Spleen (tissue), 11 donors: ENCODE measurements around the gene UNCX. TPM values are rescaled to one million over a fixed set of nuclear protein-coding genes. Genes with fewer than 3 reads are reported as not detected.

Experiments
- DNase-seq: peaks from one replicate; pipeline ENCODE4 v3.0.0-alpha.2; 2020
- H3K27ac ChIP-seq, 8 donors: fragments of 200-600 bp; sonication (generic) in 7 of 8; 1 replicate in 4 of 8; 2 replicates in 4 of 8; pipeline versions ENCODE4 v1.5.0 to v1.8.0; 2016 to 2021; ENCODE audit warnings: inconsistent platforms in 4 of 8, mild to moderate bottlenecking in 4 of 8, moderate library complexity in 1 of 8
- H3K27me3 ChIP-seq, 7 donors: fragments of 200-600 bp; sonication (generic) in 6 of 7; replicated peaks in 1 of 7; 1 replicate in 4 of 7; 2 replicates in 3 of 7; pipeline versions ENCODE4 v1.5.0 to v1.8.0; 2016 to 2021; ENCODE audit warnings: inconsistent platforms in 3 of 7, mild to moderate bottlenecking in 1 of 7
- H3K36me3 ChIP-seq, 6 donors: fragments of 200-600 bp; sonication (generic) in 5 of 6; 1 replicate in 4 of 6; 2 replicates in 2 of 6; pipeline versions ENCODE4 v1.5.0 to v1.8.0; 2016 to 2021; ENCODE audit warnings: inconsistent platforms in 2 of 6
- H3K4me1 ChIP-seq, 6 donors: fragments of 200-600 bp; sonication (generic) in 5 of 6; 1 replicate in 3 of 6; 2 replicates in 3 of 6; pipeline versions ENCODE4 v1.5.0 to v1.8.0; 2016 to 2021; ENCODE audit warnings: inconsistent platforms in 3 of 6
- H3K4me3 ChIP-seq, 8 donors: fragments of 200-600 bp; sonication (generic) in 7 of 8; 1 replicate in 4 of 8; 2 replicates in 4 of 8; pipeline versions ENCODE4 v1.5.0 to v1.8.0; 2016 to 2021; ENCODE audit warnings: inconsistent platforms in 4 of 8, mild to moderate bottlenecking in 4 of 8, moderate library complexity in 2 of 8
- H3K9me3 ChIP-seq, 8 donors: fragments of 200-600 bp; sonication (generic) in 7 of 8; 1 replicate in 4 of 8; 2 replicates in 4 of 8; pipeline versions ENCODE4 v1.5.0 to v1.8.0; 2016 to 2021; ENCODE audit warnings: inconsistent platforms in 4 of 8
- POLR2A ChIP-seq, 3 donors: fragments of 450-650 bp; IDR thresholded peaks; one replicate each; pipeline ENCODE4 v1.5.1; 2017; ENCODE audit warnings: antibody characterized with exemption in 3 of 3, mild to moderate bottlenecking in 1 of 3
- POLR2AphosphoS5 ChIP-seq, 3 donors: sonication (generic); formaldehyde crosslinking; IDR thresholded peaks; one replicate each; pipeline ENCODE4 v1.5.1; 2017; ENCODE audit warnings: antibody characterized with exemption in 3 of 3
- WGBS, 5 donors: extraction: QIAGEN DNeasy Blood & Tissue Kit in 3 of 5; methylation state at CpG; one replicate each; pipeline versions ENCODE4 v1.1.5 to v1.1.7; 2013 to 2018; 5-methylcytosine and 5-hydroxymethylcytosine counted together
- intact Hi-C: fragments of 100-400 bp; cut with DNase I; formaldehyde crosslinking; loops from one replicate; pipeline ENCODE4 v1.15.0; 2023; ENCODE audit warnings: low total_unique reads
- polyA plus RNA-seq, 3 donors: library from polyadenylated mRNA; stranded (reverse); fragments of 200-250 nt; gene quantifications; one replicate each; pipeline ENCODE4 v1.2.1, GENCODE V29; 2013
- total RNA-seq, 7 donors: library from RNA; depleted of rRNA in 3 of 7; stranded (reverse); fragments of >200 nt in 3 of 7; fragmentation: NEBNext Ultra II Directional in 4 of 7; extraction: Animal tissue kit (Norgen Biotek cat#: 25700) in 4 of 7; gene quantifications; one replicate each; pipeline versions ENCODE4 v1.1.0 to v1.2.1, GENCODE V29; 2016 to 2021
- TF ChIP-seq, protein P1 (sequence below), 11 experiments: fragments of 200-600 bp in 7 of 11; fragments of 450-650 bp in 4 of 11; sonication (generic) in 4 of 11; IDR thresholded peaks in 8 of 11; conservative IDR thresholded peaks in 3 of 11; 1 replicate in 7 of 11; 2 replicates in 4 of 11; pipeline versions ENCODE4 v1.4.0 to v1.8.0; 2016 to 2021; ENCODE audit warnings: antibody characterized with exemption in 11 of 11, inconsistent platforms in 4 of 11, mild to moderate bottlenecking in 1 of 11
- donor health status: healthy with polysubstance abuse.
- donor health status: DM: no; HTN: no; CAD: no; lungs with moderate emphysema.
- donor health status: DM: no; HTN: no; CAD: no.
- donor health status: Bipolar disorder and iron deficiency.
- donor health status: healthy.
- donor health status: DM: no; HTN: no; CAD: no.
- donor health status: DM: yes; HTN: yes; CAD: no.

Gene UNCX
- total and polyA plus RNA-seq, 10 donors: not detected

GRCh38 chr7:1246160-1246870, 13.6 kb downstream of the UNCX start:
- Histone ChIP-seq H3K36me3 (no peaks in the 10 kb centered on the region), H3K9me3 (no peaks in the 10 kb centered on the region), H3K27ac (no peak overlapping the region), H3K27me3 (peaks cover 48 to 100% (median 100%) of the 10 kb centered on the region in 7 donors), H3K4me1 (peaks cover 3 to 59% (median 34%) of the 10 kb centered on the region in 6 donors), H3K4me3 (no peak overlapping the region)
- intact Hi-C loops: no loop called here
- WGBS, 5 donors: 7 to 10% (median 9%) methylated on average over 37 to 48 of the region's 48 CpGs
- DNase-seq: no peak
- TF ChIP-seq, protein P1, sequence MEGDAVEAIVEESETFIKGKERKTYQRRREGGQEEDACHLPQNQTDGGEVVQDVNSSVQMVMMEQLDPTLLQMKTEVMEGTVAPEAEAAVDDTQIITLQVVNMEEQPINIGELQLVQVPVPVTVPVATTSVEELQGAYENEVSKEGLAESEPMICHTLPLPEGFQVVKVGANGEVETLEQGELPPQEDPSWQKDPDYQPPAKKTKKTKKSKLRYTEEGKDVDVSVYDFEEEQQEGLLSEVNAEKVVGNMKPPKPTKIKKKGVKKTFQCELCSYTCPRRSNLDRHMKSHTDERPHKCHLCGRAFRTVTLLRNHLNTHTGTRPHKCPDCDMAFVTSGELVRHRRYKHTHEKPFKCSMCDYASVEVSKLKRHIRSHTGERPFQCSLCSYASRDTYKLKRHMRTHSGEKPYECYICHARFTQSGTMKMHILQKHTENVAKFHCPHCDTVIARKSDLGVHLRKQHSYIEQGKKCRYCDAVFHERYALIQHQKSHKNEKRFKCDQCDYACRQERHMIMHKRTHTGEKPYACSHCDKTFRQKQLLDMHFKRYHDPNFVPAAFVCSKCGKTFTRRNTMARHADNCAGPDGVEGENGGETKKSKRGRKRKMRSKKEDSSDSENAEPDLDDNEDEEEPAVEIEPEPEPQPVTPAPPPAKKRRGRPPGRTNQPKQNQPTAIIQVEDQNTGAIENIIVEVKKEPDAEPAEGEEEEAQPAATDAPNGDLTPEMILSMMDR (IDR thresholded peaks at IDR 0.05 in 8 of 11, conservative IDR thresholded peaks at IDR 0.05 in 3 of 11): no peak
- TF ChIP-seq POLR2AphosphoS5 (IDR thresholded peaks at IDR 0.05) (no peak), POLR2A (IDR thresholded peaks at IDR 0.05) (no peak)

- H3K36me3 ChIP-seq: no peaks in the 10 kb centered on the region
- 4 to 14% (median 8%) methylated on average over 41 to 68 of the region's 68 CpGs for WGBS, 5 donors
- H3K27me3 ChIP-seq: peaks cover 41 to 100% (median 100%) of the 10 kb centered on the region in 7 donors
- TF ChIP-seq, protein P1 (IDR thresholded peaks at IDR 0.05 in 8 of 11, conservative IDR thresholded peaks at IDR 0.05 in 3 of 11): no peak
- TF ChIP-seq POLR2AphosphoS5 (IDR thresholded peaks at IDR 0.05) (no peak), POLR2A (IDR thresholded peaks at IDR 0.05) (no peak)
- intact Hi-C loops: no loop called here
- DNase-seq: no peak
- no peak overlapping the region for H3K27ac ChIP-seq
- no peaks in the 10 kb centered on the region for H3K9me3 ChIP-seq
- H3K4me1 ChIP-seq: peaks cover 3 to 53% (median 31%) of the 10 kb centered on the region in 6 donors
- peak overlapping the region in 1 of 8 donors; percentile 25 for H3K4me3 ChIP-seq
Observed at GRCh38 chr7:1246871-1247526, 14.3 kb downstream of the UNCX start.

DNA sequence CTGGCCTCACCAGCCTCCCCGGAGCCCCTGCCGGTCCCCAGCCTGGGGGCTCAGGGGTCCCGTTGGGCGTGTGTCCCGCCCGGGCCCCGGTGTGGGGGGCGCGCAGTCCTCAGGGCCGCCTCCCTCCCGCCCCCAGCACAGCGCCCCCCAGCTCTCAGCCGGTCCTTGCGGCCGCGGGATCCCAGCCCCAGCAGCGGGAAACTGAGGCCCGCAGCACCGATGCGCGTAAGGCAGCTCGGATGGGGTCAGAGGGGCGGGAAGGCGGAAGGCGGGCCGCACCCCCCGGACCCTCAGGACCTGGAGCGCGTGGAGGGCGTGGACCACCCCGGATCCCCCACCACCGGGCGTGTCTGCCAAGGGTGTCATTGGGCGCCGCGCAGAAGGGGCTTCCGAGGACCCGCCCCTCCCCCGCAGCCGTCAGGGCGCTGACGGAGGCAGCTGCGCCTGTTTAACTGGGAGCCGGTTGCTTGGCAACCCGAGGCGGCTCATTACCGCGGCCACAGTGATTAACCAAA, 14.9 kb downstream of the UNCX start:
- Histone ChIP-seq H3K27ac (no peak overlapping the region), H3K9me3 (no peaks in the 10 kb centered on the region), H3K27me3 (peaks cover 38 to 100% (median 100%) of the 10 kb centered on the region in 7 donors), H3K4me1 (peaks cover 3 to 47% (median 28%) of the 10 kb centered on the region in 6 donors), H3K4me3 (peak overlapping the region in 1 of 8 donors; percentile 25), H3K36me3 (no peaks in the 10 kb centered on the region)
- TF ChIP-seq POLR2AphosphoS5 (IDR thresholded peaks at IDR 0.05): no peak
- TF ChIP-seq POLR2A (IDR thresholded peaks at IDR 0.05): no peak
- TF ChIP-seq, protein P1 (IDR thresholded peaks at IDR 0.05 in 8 of 11, conservative IDR thresholded peaks at IDR 0.05 in 3 of 11): no peak
- WGBS, 5 donors: 4 to 6% (median 5%) methylated on average over 21 to 48 of the region's 48 CpGs
- no peak for DNase-seq
- intact Hi-C loops: no loop called here
